H9 (cell line): ENCODE data around the gene NXPH3. TPM values are rescaled to one million over a fixed set of nuclear protein-coding genes. Genes with fewer than 3 reads are reported as not detected.

Source experiments
- DNase-seq: peaks from one replicate; pipeline ENCODE4 v3.0.0-alpha.2; 2017
- H2AFZ ChIP-seq: one replicate; pipeline ENCODE4 v1.6.1; 2013; ENCODE audit warnings: mild to moderate bottlenecking, low read length, control low read depth, moderate library complexity
- H2AK5ac ChIP-seq: 2 replicates; pipeline ENCODE4 v1.6.1; 2013; ENCODE audit warnings: low read length, control low read depth, mixed read lengths; ENCODE audit not compliant: insufficient read length
- H2BK120ac ChIP-seq: one replicate; pipeline ENCODE4 v1.6.1; 2013; ENCODE audit warnings: low read depth, mild to moderate bottlenecking, low read length, control low read depth, inconsistent platforms; ENCODE audit not compliant: poor library complexity, severe bottlenecking
- H2BK12ac ChIP-seq: 2 replicates; pipeline ENCODE4 v1.6.1; 2013; ENCODE audit warnings: low read length, control low read depth, mixed read lengths, low read depth; ENCODE audit not compliant: insufficient read length
- H2BK15ac ChIP-seq: 2 replicates; pipeline ENCODE4 v1.6.1; 2013; ENCODE audit warnings: low read depth, low read length, control low read depth
- H2BK20ac ChIP-seq: one replicate; pipeline ENCODE4 v1.6.1; 2013; ENCODE audit warnings: low read depth, mild to moderate bottlenecking, low read length, control low read depth, inconsistent platforms; ENCODE audit not compliant: poor library complexity, severe bottlenecking
- H2BK5ac ChIP-seq: 2 replicates; pipeline ENCODE4 v1.6.1; 2013; ENCODE audit warnings: low read length, control low read depth, mixed read lengths; ENCODE audit not compliant: insufficient read length
- H3K14ac ChIP-seq: 2 replicates; pipeline ENCODE4 v1.6.1; 2013; ENCODE audit warnings: low read length, control low read depth; ENCODE audit not compliant: insufficient read depth
- H3K18ac ChIP-seq: 2 replicates; pipeline ENCODE4 v1.6.1; 2013; ENCODE audit warnings: low read depth, mild to moderate bottlenecking, mixed read lengths, low read length, control low read depth; ENCODE audit not compliant: insufficient read length
- H3K23ac ChIP-seq: 2 replicates; pipeline ENCODE4 v1.6.1; 2013; ENCODE audit warnings: low read length, control low read depth, mixed read lengths, low read depth; ENCODE audit not compliant: insufficient read length
- H3K23me2 ChIP-seq: 2 replicates; pipeline ENCODE4 v1.6.1; 2013; ENCODE audit warnings: low read depth, mild to moderate bottlenecking, mixed read lengths, low read length, control low read depth; ENCODE audit not compliant: insufficient read length, poor library complexity, severe bottlenecking
- H3K27ac ChIP-seq: 2 replicates; pipeline ENCODE4 v1.5.1; 2013; ENCODE audit warnings: low read length, control low read depth, mixed read lengths, low read depth; ENCODE audit not compliant: insufficient read length
- H3K27me3 ChIP-seq: 2 replicates; pipeline ENCODE4 v1.6.1; 2013; ENCODE audit warnings: low read length, control low read depth, inconsistent platforms; ENCODE audit not compliant: insufficient read depth
- H3K4ac ChIP-seq: 2 replicates; pipeline ENCODE4 v1.6.1; 2013; ENCODE audit warnings: low read depth, mild to moderate bottlenecking, control low read depth, inconsistent platforms, low read length, moderate library complexity
- H3K4me1 ChIP-seq: 2 replicates; pipeline ENCODE4 v1.6.1; 2013; ENCODE audit warnings: low read length, control low read depth, inconsistent platforms; ENCODE audit not compliant: insufficient read depth
- H3K4me2 ChIP-seq: 2 replicates; pipeline ENCODE4 v1.6.1; 2013; ENCODE audit warnings: low read length, control low read depth, mixed read lengths; ENCODE audit not compliant: insufficient read length, insufficient read depth
- H3K56ac ChIP-seq: 2 replicates; pipeline ENCODE4 v1.6.1; 2013; ENCODE audit warnings: low read depth, mild to moderate bottlenecking, mixed read lengths, low read length, control low read depth; ENCODE audit not compliant: insufficient read length
- H3K79me1 ChIP-seq: 2 replicates; pipeline ENCODE4 v1.6.1; 2013; ENCODE audit warnings: low read depth, mild to moderate bottlenecking, moderate library complexity, low read length, control low read depth, inconsistent platforms; ENCODE audit not compliant: insufficient read depth, poor library complexity, severe bottlenecking
- H3K79me2 ChIP-seq: 2 replicates; pipeline ENCODE4 v1.6.1; 2013; ENCODE audit warnings: low read length, control low read depth, inconsistent platforms; ENCODE audit not compliant: insufficient read depth
- H3K9ac ChIP-seq: 2 replicates; pipeline ENCODE4 v1.6.1; 2013; ENCODE audit warnings: low read length, control low read depth, mixed read lengths; ENCODE audit not compliant: insufficient read length; ENCODE audit errors: extremely low read depth
- H3K9me3 ChIP-seq: one replicate; pipeline ENCODE4 v1.6.1; 2013; ENCODE audit warnings: low read depth, low read length, inconsistent platforms; ENCODE audit not compliant: control insufficient read depth
- H3T11ph ChIP-seq: one replicate; pipeline ENCODE4 v1.6.1; 2013; ENCODE audit warnings: mild to moderate bottlenecking, low read length, control low read depth, inconsistent platforms
- H4K20me1 ChIP-seq: one replicate; pipeline ENCODE4 v1.6.1; 2013; ENCODE audit not compliant: control insufficient read depth, insufficient read length, insufficient read depth
- H4K5ac ChIP-seq: 2 replicates; pipeline ENCODE4 v1.6.1; 2013; ENCODE audit warnings: low read depth, mild to moderate bottlenecking, mixed read lengths, low read length, control low read depth; ENCODE audit not compliant: insufficient read length
- H4K8ac ChIP-seq: replicated peaks from 2 replicates; pipeline ENCODE4 v1.6.1; 2013; ENCODE audit warnings: low read length, control low read depth, mixed read lengths, low read depth; ENCODE audit not compliant: insufficient read length
- H4K91ac ChIP-seq: 2 replicates; pipeline ENCODE4 v1.6.1; 2013; ENCODE audit warnings: low read depth, mild to moderate bottlenecking, moderate library complexity, mixed read lengths, low read length, control low read depth; ENCODE audit not compliant: insufficient read length
- H3K27ac Mint-ChIP-seq, 3 experiments: 2 replicates in 2 of 3; 3 replicates in 1 of 3; pipeline ENCODE4 v1.8.0; 2020 to 2021; ENCODE audit warnings: mixed read lengths in 3 of 3, mild to moderate bottlenecking in 1 of 3, moderate library complexity in 1 of 3
- H3K27me3 Mint-ChIP-seq: 2 replicates; pipeline ENCODE4 v1.8.0; 2021; ENCODE audit warnings: low read depth, mild to moderate bottlenecking, moderate library complexity, mixed read lengths
- H3K36me3 Mint-ChIP-seq, 3 experiments: 2 replicates in 2 of 3; 3 replicates in 1 of 3; pipeline ENCODE4 v1.8.0; 2020 to 2021; ENCODE audit warnings: low read depth in 3 of 3, mixed read lengths in 3 of 3; ENCODE audit not compliant: insufficient read depth in 1 of 3
- H3K4me1 Mint-ChIP-seq, 2 experiments: 2 replicates each; pipeline ENCODE4 v1.8.0; 2020; ENCODE audit warnings: mixed read lengths in 2 of 2
- H3K4me3 Mint-ChIP-seq, 2 experiments: 2 replicates in 1 of 2; 3 replicates in 1 of 2; pipeline ENCODE4 v1.8.0; 2020 to 2021; ENCODE audit warnings: mild to moderate bottlenecking in 2 of 2, mixed read lengths in 2 of 2, moderate library complexity in 1 of 2
- H3K9me3 Mint-ChIP-seq, 2 experiments: 2 replicates in 1 of 2; 3 replicates in 1 of 2; pipeline ENCODE4 v1.8.0; 2020; ENCODE audit warnings: mild to moderate bottlenecking in 2 of 2, mixed read lengths in 2 of 2, moderate library complexity in 1 of 2
- CTCF ChIP-seq: fragments of 200-600 bp; sonication (generic); conservative IDR thresholded peaks from 3 replicates; pipeline ENCODE4 v1.8.0; 2021; ENCODE audit warnings: antibody characterized with exemption, mild to moderate bottlenecking
- WGBS: extraction: QIAGEN DNeasy Blood & Tissue Kit; methylation state at CpG from one replicate; pipeline ENCODE4 v1.1.7; 2013; ENCODE audit warnings: missing lambda C conversion rate, low lambda C conversion rate, mixed read lengths; ENCODE audit not compliant: insufficient read length; ENCODE audit errors: extremely low coverage; 5-methylcytosine and 5-hydroxymethylcytosine counted together
- total RNA-seq: library from RNA; stranded (reverse); gene quantifications from 2 replicates; pipeline ENCODE4 v1.2.1, GENCODE V29; 2021

NXPH3 gene
- total RNA-seq, 1 experiment from 2014 or later = 1.3 TPM

GRCh38 chr17:49595980-49596379, 20.3 kb downstream of the NXPH3 start:
- WGBS = no CpG with 5 or more reads among the region's 4 CpGs
- no peak overlapping the region for H3K4me2 ChIP-seq
- H3K27me3 ChIP-seq = no peaks in the 10 kb centered on the region
- Mint-ChIP-seq H3K4me1 (peaks cover 8 to 16% of the 10 kb centered on the region in 2 experiments), H3K36me3 (peaks cover 4 to 34% (median 27%) of the 10 kb centered on the region in 3 experiments; a peak in 5 of 7 replicates), H3K27ac (no peak overlapping the region; a peak in 1 of 7 replicates), H3K27me3 (no peaks in the 10 kb centered on the region), H3K9me3 (no peaks in the 10 kb centered on the region), H3K4me3 (no peak overlapping the region)
- no peaks in the 10 kb centered on the region for H3K79me2 ChIP-seq
- H3K18ac ChIP-seq = no peak overlapping the region
- H2BK20ac ChIP-seq = peak overlapping the region; percentile 66
- H4K20me1 ChIP-seq = no peaks in the 10 kb centered on the region
- DNase-seq = no peak
- H2BK15ac ChIP-seq = no peak overlapping the region
- H3K4ac ChIP-seq = no peak overlapping the region
- no peak overlapping the region for H3K27ac ChIP-seq
- H3K4me1 ChIP-seq = 0 out of 2 replicates have a peak, but pooled peaks cover 3% of the 10 kb centered on the region
- peak overlapping the region; percentile 26 for H2BK5ac ChIP-seq
- no peaks in the 10 kb centered on the region for H3K9me3 ChIP-seq
- no peak overlapping the region for H2AK5ac ChIP-seq
- no peak for TF ChIP-seq CTCF
- no peaks in the 10 kb centered on the region for H3K79me1 ChIP-seq
- H3K9ac ChIP-seq = no peak overlapping the region
- H3K14ac ChIP-seq = no peak overlapping the region
- no peak overlapping the region for H2BK12ac ChIP-seq
- H3K56ac ChIP-seq = no peak overlapping the region
- no peak overlapping the region for H3T11ph ChIP-seq
- no peak overlapping the region for H3K23ac ChIP-seq
- H4K91ac ChIP-seq = no peak overlapping the region
- no peaks in the 10 kb centered on the region for H3K23me2 ChIP-seq
- H2AFZ ChIP-seq = no peak overlapping the region
- H4K5ac ChIP-seq = no peak overlapping the region
- no peak overlapping the region for H2BK120ac ChIP-seq
- no peak overlapping the region for H4K8ac ChIP-seq
